Mononuclear cell (primary cell): ENCODE data around the gene ETNPPL. TPM values are rescaled to one million over a fixed set of nuclear protein-coding genes. Genes with fewer than 3 reads are reported as not detected.

Source experiments
- H3K27me3 ChIP-seq: 2 replicates; pipeline ENCODE4 v1.6.0; 2011; ENCODE audit warnings: low read length, control low read depth; ENCODE audit not compliant: insufficient read depth
- H3K4me1 ChIP-seq: 2 replicates; pipeline ENCODE4 v1.5.1; 2011; ENCODE audit warnings: mild to moderate bottlenecking, low read length, control low read depth; ENCODE audit not compliant: insufficient read depth
- H3K4me3 ChIP-seq: 2 replicates; pipeline ENCODE4 v1.5.1; 2011; ENCODE audit warnings: mild to moderate bottlenecking, low read length, moderate library complexity
- H3K9me3 ChIP-seq: 2 replicates; pipeline ENCODE4 v1.5.1; 2011; ENCODE audit warnings: low read depth, mild to moderate bottlenecking, control low read depth, low read length
- total RNA-seq: library from RNA; depleted of rRNA; stranded (reverse); fragments of >200 nt; gene quantifications from one replicate; pipeline ENCODE4 v1.2.3, GENCODE V29; 2012

Gene ETNPPL
- total RNA-seq, 1 donor = not detected

- H3K27me3 ChIP-seq = peaks cover 3% of the 10 kb centered on the region
- no peaks in the 10 kb centered on the region for H3K4me1 ChIP-seq
- no peak overlapping the region for H3K4me3 ChIP-seq
- H3K9me3 ChIP-seq = no peaks in the 10 kb centered on the region
Observed at GRCh38 chr4:108695062-108695461, 67.8 kb downstream of the ETNPPL start.

GRCh38 chr4:108694423-108694822 is 68.4 kb downstream of the ETNPPL start:
- H3K4me3 ChIP-seq = no peak overlapping the region
- H3K27me3 ChIP-seq = peaks cover 3% of the 10 kb centered on the region
- H3K9me3 ChIP-seq = no peaks in the 10 kb centered on the region

GRCh38 chr4:108693819-108694218 is 69.0 kb downstream of the ETNPPL start:
- Histone ChIP-seq H3K4me1 (no peaks in the 10 kb centered on the region), H3K9me3 (no peaks in the 10 kb centered on the region), H3K4me3 (no peak overlapping the region), H3K27me3 (peaks cover 3% of the 10 kb centered on the region)

More at GRCh38 chr4:108694423-108694822, 68.4 kb downstream of the ETNPPL start:
- H3K4me1 ChIP-seq = no peaks in the 10 kb centered on the region

- Histone ChIP-seq H3K27me3 (peaks cover 3% of the 10 kb centered on the region), H3K9me3 (no peaks in the 10 kb centered on the region), H3K4me1 (no peaks in the 10 kb centered on the region), H3K4me3 (no peak overlapping the region)
Observed at GRCh38 chr4:108693211-108693610, 69.6 kb downstream of the ETNPPL start.

Other genes starting within 250 kb of the ETNPPL start
- 1,534 TPM for gene RPL34, start 142.5 kb downstream of the ETNPPL start, total RNA-seq
- gene OSTC, start 112.5 kb downstream of the ETNPPL start, total RNA-seq = 54.5 TPM